GM12878 (cell line): Measurements from ENCODE around the gene RAD21L1. TPM values are rescaled to one million over a fixed set of nuclear protein-coding genes. Genes with fewer than 3 reads are reported as not detected.

Experiments
- ATAC-seq: fragments of 200-7000 bp; cut with Tn5 transposase; 3 replicates; pipeline ENCODE4 v1.9.1; 2020; ENCODE audit warnings: mild to moderate bottlenecking, moderate library complexity
- BruUV-seq: library from RNA; stranded (reverse); fragments of 400-500 nt; replicated peaks from 2 replicates; lab custom pipeline; 2021; lab: Mats Ljungman, UMichigan
- CTCF ChIA-PET: fragments of 300-600 bp; sonication (Branson Sonifier 250); formaldehyde crosslinking; extraction: SDS; loops from one replicate; lab custom pipeline; 2021; ENCODE audit warnings: inconsistent platforms; lab: Yijun Ruan, JAX
- POLR2A ChIA-PET: fragments of 350-600 bp; formaldehyde crosslinking; extraction: SDS; loops from one replicate; lab custom pipeline; 2021; ENCODE audit warnings: inconsistent platforms; lab: Charles Lee
- RAD21 ChIA-PET: fragments of 300-600 bp; sonication (Branson Sonifier 250); formaldehyde crosslinking; loops from one replicate; lab custom pipeline; 2023; ENCODE audit warnings: antibody characterized with exemption; ENCODE audit not compliant: unreplicated experiment; lab: Charles Lee
- SMC1A ChIA-PET: fragments of 300-600 bp; sonication (Branson Sonifier 250); formaldehyde crosslinking; loops from one replicate; lab custom pipeline; 2023; ENCODE audit not compliant: unreplicated experiment, uncharacterized antibody; lab: Charles Lee
- DNase-seq: peaks from one replicate; pipeline ENCODE4 v3.0.0-alpha.2; 2011; ENCODE audit warnings: low read depth, low spot score
- FAIRE-seq: peaks from 3 replicates; lab custom pipeline; 2011; peaks lifted over from hg19 to GRCh38; lab: Jason Lieb, UNC
- H2AFZ ChIP-seq: 2 replicates; pipeline ENCODE4 v1.6.0; 2011; ENCODE audit warnings: low read depth, low read length, control low read depth; ENCODE audit not compliant: control insufficient read depth
- H3K27ac ChIP-seq: 2 replicates; pipeline ENCODE4 v1.5.1; 2011; ENCODE audit warnings: control low read depth; ENCODE audit not compliant: control insufficient read depth, insufficient read depth
- H3K27me3 ChIP-seq, 2 experiments: replicated peaks in 1 of 2; 2 replicates each; pipeline versions ENCODE4 v1.6.0 to v1.6.1; 2011; ENCODE audit warnings: low read length in 1 of 2; ENCODE audit not compliant: control insufficient read depth in 2 of 2, insufficient read depth in 2 of 2
- H3K36me3 ChIP-seq, 2 experiments: 2 replicates each; pipeline ENCODE4 v1.5.1; 2011; ENCODE audit warnings: low read length in 1 of 2; ENCODE audit not compliant: control insufficient read depth in 2 of 2, insufficient read depth in 2 of 2
- H3K4me1 ChIP-seq: 2 replicates; pipeline ENCODE4 v1.6.1; 2011; ENCODE audit warnings: mild to moderate bottlenecking, low read length, moderate library complexity, mixed read lengths; ENCODE audit not compliant: control insufficient read depth, insufficient read depth
- H3K4me2 ChIP-seq: 2 replicates; pipeline ENCODE4 v1.6.0; 2011; ENCODE audit warnings: control low read depth; ENCODE audit not compliant: control insufficient read depth, insufficient read depth
- H3K4me3 ChIP-seq: fragments of 200-600 bp; sonication (generic); 2 replicates; pipeline ENCODE4 v1.5.1; 2016
- H3K79me2 ChIP-seq: 2 replicates; pipeline ENCODE4 v1.6.0; 2011; ENCODE audit warnings: low read length; ENCODE audit not compliant: control insufficient read depth, insufficient read depth
- H3K9ac ChIP-seq: 2 replicates; pipeline ENCODE4 v1.8.0; 2011; ENCODE audit warnings: low read length, control low read depth, mixed read lengths; ENCODE audit not compliant: control insufficient read depth, insufficient read depth
- H3K9me3 ChIP-seq: replicated peaks from 3 replicates; pipeline ENCODE4 v1.5.1; 2011; ENCODE audit warnings: mild to moderate bottlenecking, low read length; ENCODE audit not compliant: control insufficient read depth, insufficient read depth
- H4K20me1 ChIP-seq: 2 replicates; pipeline ENCODE4 v1.6.0; 2011; ENCODE audit not compliant: control insufficient read depth, insufficient read depth
- BMI1 ChIP-seq: fragments of 450-650 bp; IDR thresholded peaks from 2 replicates; pipeline ENCODE4 v1.6.1; 2016; ENCODE audit warnings: mild to moderate bottlenecking, moderate library complexity, borderline replicate concordance
- CHD1 ChIP-seq: IDR thresholded peaks from 2 replicates; pipeline ENCODE4 v1.6.1; 2012; ENCODE audit warnings: low read depth, low read length, improper control_type of control experiment
- CHD4 ChIP-seq: fragments of 200-600 bp; sonication (generic); IDR thresholded peaks from 2 replicates; pipeline ENCODE4 v1.6.1; 2016; ENCODE audit warnings: mild to moderate bottlenecking
- DPF2 ChIP-seq: fragments of 450-650 bp; IDR thresholded peaks from 2 replicates; pipeline ENCODE4 v1.6.1; 2017; ENCODE audit warnings: mild to moderate bottlenecking
- FOXK2 ChIP-seq: fragments of 450-650 bp; IDR thresholded peaks from 2 replicates; pipeline ENCODE4 v1.6.1; 2017; ENCODE audit warnings: mild to moderate bottlenecking, moderate library complexity
- FOXM1 ChIP-seq: IDR thresholded peaks from 2 replicates; pipeline ENCODE4 v1.6.1; 2012; ENCODE audit warnings: low read depth, mild to moderate bottlenecking, inconsistent platforms, low read length, moderate library complexity
- NFYA ChIP-seq: IDR thresholded peaks from 2 replicates; pipeline ENCODE4 v1.6.1; 2011; ENCODE audit warnings: low read depth, mild to moderate bottlenecking, low read length, improper control_type of control experiment, borderline replicate concordance
- PAX5 ChIP-seq: IDR thresholded peaks from 2 replicates; pipeline ENCODE4 v1.6.1; 2011; ENCODE audit warnings: low read depth, low read length, borderline replicate concordance
- POLR2A ChIP-seq: IDR thresholded peaks from 2 replicates; pipeline ENCODE4 v1.6.1; 2011; ENCODE audit warnings: low read depth, mild to moderate bottlenecking, low read length
- SMAD5 ChIP-seq: IDR thresholded peaks from 2 replicates; pipeline ENCODE4 v1.6.1; 2016; ENCODE audit warnings: antibody characterized with exemption, low read depth
- SPI1 ChIP-seq: IDR thresholded peaks from 2 replicates; pipeline ENCODE4 v1.6.1; 2011; ENCODE audit warnings: low read depth, mild to moderate bottlenecking, low read length, moderate library complexity, borderline replicate concordance; ENCODE audit not compliant: insufficient read depth
- SUPT20H ChIP-seq: IDR thresholded peaks from 2 replicates; pipeline ENCODE4 v1.6.1; 2011; ENCODE audit warnings: low read depth, mild to moderate bottlenecking, low read length, moderate library complexity, borderline replicate concordance; ENCODE audit not compliant: control insufficient read depth
- SUZ12 ChIP-seq: fragments of 200-600 bp; sonication (generic); IDR thresholded peaks from one replicate; pipeline ENCODE4 v1.6.1; 2018; ENCODE audit warnings: antibody characterized with exemption, mild to moderate bottlenecking; ENCODE audit not compliant: unreplicated experiment
- ZBTB33 ChIP-seq: fragments of 450-650 bp; IDR thresholded peaks from 2 replicates; pipeline ENCODE4 v1.6.1; 2017; ENCODE audit warnings: mild to moderate bottlenecking
- ZNF592 ChIP-seq: fragments of 450-650 bp; IDR thresholded peaks from 2 replicates; pipeline ENCODE4 v1.6.1; 2017; ENCODE audit warnings: mild to moderate bottlenecking, moderate library complexity
- WGBS: methylation state at CpG from one replicate; pipeline ENCODE4 v1.1.6; 2016; ENCODE audit warnings: low lambda C conversion rate; ENCODE audit not compliant: insufficient replicate concordance, insufficient coverage; ENCODE audit errors: missing lambda C conversion rate; 5-methylcytosine and 5-hydroxymethylcytosine counted together
- in situ Hi-C: fragments of 300-500 bp; cut with MboI; formaldehyde crosslinking; loops from 9 replicates; pipeline ENCODE4 v1.14.3; 2018; ENCODE audit warnings: mixed read lengths
- intact Hi-C: fragments of 100-400 bp; cut with micrococcal nuclease; formaldehyde crosslinking; loops from one replicate; pipeline ENCODE4 v1.14.2; 2022; ENCODE audit not compliant: unreplicated experiment
- polyA plus RNA-seq, 11 experiments: library from polyadenylated mRNA; depleted of rRNA in 4 of 11; unstranded in 6 of 11; stranded (reverse) in 5 of 11; fragments of >200 nt; fragmentation: Nextera tagmentation in 4 of 11; fragmentation: Illumina TruSeq in 1 of 11; extraction: Ambion mirVana in 4 of 11; extraction: Trizol in 1 of 11; gene quantifications; 1 replicate in 1 of 11; 2 replicates in 10 of 11; pipeline versions ENCODE4 v1.2.1 to v1.2.3, GENCODE V29; 2011 to 2016; ENCODE audit warnings: inconsistent platforms in 2 of 11, missing spikeins in 2 of 11, low read depth in 1 of 11
- total RNA-seq, 4 experiments: library from RNA; depleted of rRNA in 3 of 4; stranded (reverse); fragments of >200 nt in 3 of 4; fragmentation: Illumina TruSeq in 1 of 4; extraction: Trizol in 1 of 4; gene quantifications; 2 replicates each; pipeline versions ENCODE4 v1.2.1 to v1.2.3, GENCODE V29; 2013 to 2021

RAD21L1 gene
- total and polyA plus RNA-seq, 10 of the 15 experiments (the other 5 are each of a cell fraction or from before 2014, with no cell fraction given) = not detected

GRCh38 chr20:1240549-1240948 is 14.7 kb downstream of the RAD21L1 start:
- in situ Hi-C loops (no loop called here), intact Hi-C loops (no loop called here)
- no TSS peak for BruUV-seq
- DNase-seq (no peak), FAIRE-seq (no peak), ATAC-seq (no peak)
- no peaks in the 10 kb centered on the region for H3K27me3 ChIP-seq
- H3K4me1 ChIP-seq = no peaks in the 10 kb centered on the region
- POLR2A ChIA-PET = no interaction called here
- H3K4me3 ChIP-seq = no peak overlapping the region
- SMC1A ChIA-PET = interaction anchor here (0.6 kb wide), 1 partner anchor 271 kb away, joined by 3 read pairs; no protein-coding TSS in a partner anchor
- TF ChIP-seq SUPT20H (no peak), PAX5 (no peak), FOXK2 (no peak)
- H3K27ac ChIP-seq = no peak overlapping the region
- CTCF ChIA-PET = no interaction called here
- H3K9me3 ChIP-seq = no peaks in the 10 kb centered on the region
- RAD21 ChIA-PET = no interaction called here
- WGBS = 53% methylated on average over 5 of the region's 5 CpGs
- no peaks in the 10 kb centered on the region for H3K36me3 ChIP-seq
- H2AFZ ChIP-seq = no peak overlapping the region
- no peak overlapping the region for H3K9ac ChIP-seq
- no peaks in the 10 kb centered on the region for H4K20me1 ChIP-seq
- H3K4me2 ChIP-seq = no peak overlapping the region
- H3K79me2 ChIP-seq = no peaks in the 10 kb centered on the region

GRCh38 chr20:1241456-1241855 is 15.6 kb downstream of the RAD21L1 start:
- RAD21 ChIA-PET = no interaction called here
- in situ Hi-C loops = no loop called here
- DNase-seq = no peak
- H4K20me1 ChIP-seq = no peaks in the 10 kb centered on the region
- intact Hi-C loops = no loop called here
- POLR2A ChIA-PET = no interaction called here
- no peaks in the 10 kb centered on the region for H3K79me2 ChIP-seq
- no peak overlapping the region for H3K9ac ChIP-seq
- CTCF ChIA-PET = no interaction called here
- SMC1A ChIA-PET = no interaction called here
- H3K4me2 ChIP-seq = no peak overlapping the region
- no peaks in the 10 kb centered on the region for H3K9me3 ChIP-seq
- ATAC-seq = no peak
- H2AFZ ChIP-seq = no peak overlapping the region
- no TSS peak for BruUV-seq
- no peak overlapping the region for H3K4me3 ChIP-seq
- no peaks in the 10 kb centered on the region for H3K36me3 ChIP-seq
- H3K27me3 ChIP-seq = no peaks in the 10 kb centered on the region
- FAIRE-seq = no peak
- no peaks in the 10 kb centered on the region for H3K4me1 ChIP-seq
- H3K27ac ChIP-seq = no peak overlapping the region
- TF ChIP-seq ZBTB33 (no peak), FOXM1 (no peak), POLR2A (no peak), CHD4 (no peak), SMAD5 (no peak), CHD1 (no peak), SUZ12 (no peak), BMI1 (no peak), DPF2 (no peak), ZNF592 (no peak), NFYA (no peak), SPI1 (no peak)
